HG02973 (cell line): ENCODE measurements around the gene RAET1L.
"Not testable (repeated sequence)": the region's sequence is repeated elsewhere in the genome, so short reads cannot be mapped to it uniquely, and the experiment has no call there.

Experiments
- ATAC-seq: cut with Tn5 transposase; IDR thresholded peaks from one replicate; pipeline ENCODE4 v1.9.1; 2021; ENCODE audit warnings: moderate library complexity; ENCODE audit not compliant: unreplicated experiment

Gene RAET1L

GRCh38 chr6:149991838-149992237, 33.5 kb downstream of the RAET1L start:
- no peak for ATAC-seq

- not testable (repeated sequence) for ATAC-seq
Observed at GRCh38 chr6:149991472-149991795, 33.9 kb downstream of the RAET1L start.

- ATAC-seq = no peak
Observed at GRCh38 chr6:149990661-149991471, 34.5 kb downstream of the RAET1L start.

- no peak for ATAC-seq
Observed at GRCh38 chr6:149990212-149990660, 35.1 kb downstream of the RAET1L start.

- ATAC-seq = no peak
Observed at GRCh38 chr6:149988550-149989346, 36.6 kb downstream of the RAET1L start.

GRCh38 chr6:149987602-149988107, 37.7 kb downstream of the RAET1L start:
- ATAC-seq = no peak

GRCh38 chr6:149985481-149985937, 39.8 kb downstream of the RAET1L start:
- ATAC-seq = no peak

GRCh38 chr6:149984773-149985172, 40.6 kb downstream of the RAET1L start:
- no peak for ATAC-seq

GRCh38 chr6:149983145-149983544, 42.2 kb downstream of the RAET1L start:
- no peak for ATAC-seq

- ATAC-seq = no peak
Observed at GRCh38 chr6:149979293-149979692, 46.0 kb downstream of the RAET1L start.

- no peak for ATAC-seq
Observed at GRCh38 chr6:149978610-149979009, 46.7 kb downstream of the RAET1L start.

GRCh38 chr6:149977221-149977620, 48.1 kb downstream of the RAET1L start:
- ATAC-seq = no peak

GRCh38 chr6:149975400-149975799, 49.9 kb downstream of the RAET1L start:
- no peak for ATAC-seq

- no peak for ATAC-seq
Observed at GRCh38 chr6:149974825-149975224, 50.5 kb downstream of the RAET1L start.

- not testable (repeated sequence) for ATAC-seq
Observed at GRCh38 chr6:149974394-149974793, 50.9 kb downstream of the RAET1L start.

- no peak for ATAC-seq
Observed at GRCh38 chr6:149969635-149970034, 55.7 kb downstream of the RAET1L start.

GRCh38 chr6:149968909-149969308, 56.4 kb downstream of the RAET1L start:
- not testable (repeated sequence) for ATAC-seq
